ENCODE data around the gene MTAP.

GRCh38 chr9:21813575-21814473 lies 11.4 kb downstream of the MTAP start:
- TF ChIP-seq CTCF (IDR thresholded peaks at IDR 0.05) = peak; percentile 65 to 97 (median 94)
- no peak for TF ChIP-seq POLR2A (IDR thresholded peaks at IDR 0.05)
